H7 (cell line): ENCODE measurements around the gene ZNF418. TPM values are rescaled to one million over a fixed set of nuclear protein-coding genes. Genes with fewer than 3 reads are reported as not detected.

Experiments
- total RNA-seq: library from RNA; depleted of rRNA; stranded (reverse); fragments of >200 nt; shearing (Covaris generic); gene quantifications from 2 replicates; pipeline ENCODE4 v1.2.3, GENCODE V29; 2014; rRNA removed

The ZNF418 gene
- total RNA-seq, 1 experiment from 2014 or later: 5.7 TPM

Other genes with a start within 250 kb of the ZNF418 start
- 3.9 and 9.1 TPM in 2 replicates for gene ZNF154, start 226.2 kb downstream of the ZNF418 start, total RNA-seq
- gene ZNF671, start 207.8 kb downstream of the ZNF418 start, total RNA-seq: 7.7 and 9.9 TPM in 2 replicates
- 20.4 and 21.5 TPM in 2 replicates for gene ZNF776, start 188.6 kb downstream of the ZNF418 start, total RNA-seq
- 13.4 and 15.4 TPM in 2 replicates for gene ZNF586, start 165.7 kb downstream of the ZNF418 start, total RNA-seq
- 6.6 and 9.3 TPM in 2 replicates for gene ZNF552, start 120.5 kb downstream of the ZNF418 start, total RNA-seq
- gene ZNF587B, start 105.1 kb downstream of the ZNF418 start, total RNA-seq: 24.4 and 27.9 TPM in 2 replicates
- gene ZNF587, start 85.5 kb downstream of the ZNF418 start, total RNA-seq: 19.0 and 19.7 TPM in 2 replicates
- 16.8 and 24.3 TPM in 2 replicates for gene ZNF814, start 46.4 kb downstream of the ZNF418 start, total RNA-seq
- gene ZNF417, start 18.8 kb downstream of the ZNF418 start, total RNA-seq: 8.1 and 10.6 TPM in 2 replicates
- 4.0 and 6.8 TPM in 2 replicates for gene ZNF256, start 12.3 kb upstream of the ZNF418 start, total RNA-seq
- 0.38 TPM in 1 of 2 replicates, not detected in the other for gene C19orf18, start 39.1 kb upstream of the ZNF418 start, total RNA-seq
- 16.9 and 19.7 TPM in 2 replicates for gene ZNF606, start 67.4 kb upstream of the ZNF418 start, total RNA-seq
- not detected in 2 replicates for gene ZSCAN1, start 98.6 kb upstream of the ZNF418 start, total RNA-seq
- 0.07 TPM in 1 of 2 replicates, not detected in the other for gene ZNF135, start 123.9 kb upstream of the ZNF418 start, total RNA-seq
- 9.2 and 16.0 TPM in 2 replicates for gene ZSCAN18, start 162.8 kb upstream of the ZNF418 start, total RNA-seq
- gene ZNF329, start 215.4 kb upstream of the ZNF418 start, total RNA-seq: 9.1 and 14.2 TPM in 2 replicates
- 18.8 and 26.0 TPM in 2 replicates for gene ZNF274, start 247.7 kb upstream of the ZNF418 start, total RNA-seq